AG20443 (cell line): ENCODE results near the gene AGA.

ENCODE experiments used
- DNase-seq: peaks from one replicate; pipeline ENCODE4 v3.0.0; 2012; ENCODE audit warnings: low spot score, mixed read lengths

The AGA gene

DNA sequence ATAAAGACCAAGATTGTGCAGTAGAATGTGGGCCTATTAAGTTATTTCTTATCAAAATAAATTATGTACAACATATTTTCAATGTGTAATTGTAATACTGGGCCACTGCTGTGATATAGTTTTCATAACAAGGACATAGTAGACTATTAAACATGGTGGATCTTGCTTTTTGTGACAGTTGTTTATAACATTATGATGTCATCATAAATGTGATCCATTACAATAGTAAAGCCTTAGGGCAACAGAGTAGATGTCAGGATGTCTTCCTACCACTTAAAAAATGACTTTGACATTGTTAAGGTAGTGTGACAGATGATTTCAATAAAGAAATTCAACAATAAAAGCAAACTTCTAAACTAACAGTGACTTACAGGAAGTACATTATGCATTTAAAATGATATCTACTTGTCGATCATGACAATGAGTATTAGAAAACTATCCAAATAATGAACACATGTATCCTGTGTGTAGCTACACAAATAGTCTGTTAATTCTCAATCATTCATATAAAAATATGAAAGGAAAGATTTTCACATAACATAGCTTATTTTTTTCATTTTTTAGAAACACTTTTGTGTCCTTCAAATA is 5.3 kb upstream of the AGA start:
- DNase-seq: no peak

DNA sequence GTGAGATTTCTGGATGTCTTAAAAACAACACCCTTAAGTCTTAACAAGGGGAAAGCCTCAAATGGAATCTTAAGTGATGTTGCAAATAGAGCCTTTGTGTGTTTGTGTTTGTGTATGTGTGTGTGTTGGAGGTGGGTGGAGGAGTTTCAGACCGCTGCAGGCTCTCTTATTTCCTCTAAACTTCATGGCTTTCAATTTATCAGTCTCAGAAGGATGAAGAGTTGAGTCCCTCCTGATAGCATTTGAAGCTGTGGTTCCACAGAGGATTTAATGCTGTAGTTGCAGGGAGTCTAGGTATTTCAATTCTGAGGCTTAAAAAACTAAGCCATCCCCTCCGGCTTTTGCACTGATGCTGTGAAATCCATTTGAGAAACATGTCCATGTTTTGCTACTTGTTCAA is 4.3 kb upstream of the AGA start:
- no peak for DNase-seq

DNA sequence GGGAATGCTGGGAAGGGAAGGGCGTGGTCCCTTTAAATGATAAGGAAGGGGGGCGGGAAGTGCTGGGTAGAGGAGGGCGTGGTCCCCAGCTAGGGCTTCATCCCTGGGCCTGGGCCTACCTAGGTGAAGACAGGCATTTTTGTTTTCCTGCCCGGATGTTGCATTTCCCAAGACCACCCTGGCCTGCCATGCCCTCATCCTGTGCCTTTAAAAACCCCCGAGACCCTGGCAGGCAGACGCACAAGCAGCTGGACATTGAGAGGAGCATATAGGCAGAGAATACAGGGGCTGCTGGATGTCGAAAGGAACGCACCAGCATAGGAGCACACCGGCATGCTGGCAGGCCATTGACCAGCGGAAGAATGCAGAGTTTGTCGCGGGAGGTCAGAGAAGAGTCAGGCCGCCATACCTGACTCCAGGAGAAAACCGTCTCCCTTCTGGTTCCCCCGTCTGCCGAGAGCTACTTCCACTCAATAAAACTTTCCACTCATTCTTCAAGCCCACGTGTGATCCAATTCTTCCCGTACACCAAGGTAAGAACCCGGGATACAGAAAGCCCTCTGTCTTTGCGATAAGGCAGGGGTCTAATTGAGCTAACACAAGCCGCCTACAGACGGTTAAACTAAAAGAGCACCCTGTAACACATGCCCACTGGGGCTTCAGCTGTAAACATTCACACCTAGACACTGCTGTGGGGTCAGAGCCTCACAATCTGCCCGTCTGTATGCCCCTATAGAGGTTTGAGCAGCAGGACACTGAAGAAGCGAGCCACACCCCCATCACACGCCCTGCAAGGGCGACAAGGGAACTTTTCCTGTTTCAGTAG is 2.9 kb upstream of the AGA start:
- no peak for DNase-seq

DNA sequence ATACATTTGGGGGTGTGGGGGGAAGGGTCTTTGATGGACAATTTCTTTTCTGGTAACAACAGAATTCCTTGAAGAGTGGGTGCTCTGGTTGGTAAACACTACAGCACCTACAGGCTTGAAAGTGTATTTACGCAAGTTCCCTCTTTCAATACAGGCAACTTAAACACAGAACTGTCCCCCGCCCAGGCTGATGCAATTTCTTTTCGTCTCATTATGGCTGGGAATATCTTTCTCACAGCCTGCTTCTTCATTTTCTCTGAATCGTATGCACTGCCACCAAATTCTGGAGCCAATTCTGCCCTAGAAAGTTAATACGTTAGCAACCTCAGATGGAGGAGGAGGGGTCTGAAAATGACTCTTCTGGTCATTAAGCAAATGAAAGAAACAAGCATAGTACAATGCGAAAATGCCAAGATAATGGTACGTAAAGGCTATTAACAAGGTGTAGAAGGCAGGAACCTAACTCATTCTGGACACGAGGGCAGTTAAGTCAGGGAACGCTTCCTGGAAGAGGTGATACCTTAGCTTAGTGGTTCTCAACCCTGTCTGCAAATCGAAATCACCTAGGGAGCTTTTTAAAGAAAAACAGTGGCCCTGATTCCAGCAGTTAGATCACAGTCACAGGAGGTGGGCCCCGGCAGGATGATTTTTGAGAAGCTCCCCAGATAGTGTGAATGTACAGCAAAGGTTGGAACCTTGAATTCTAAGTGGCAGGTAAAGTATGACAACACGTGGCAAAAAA is 1.0 kb downstream of the AGA start:
- no peak for DNase-seq

DNA sequence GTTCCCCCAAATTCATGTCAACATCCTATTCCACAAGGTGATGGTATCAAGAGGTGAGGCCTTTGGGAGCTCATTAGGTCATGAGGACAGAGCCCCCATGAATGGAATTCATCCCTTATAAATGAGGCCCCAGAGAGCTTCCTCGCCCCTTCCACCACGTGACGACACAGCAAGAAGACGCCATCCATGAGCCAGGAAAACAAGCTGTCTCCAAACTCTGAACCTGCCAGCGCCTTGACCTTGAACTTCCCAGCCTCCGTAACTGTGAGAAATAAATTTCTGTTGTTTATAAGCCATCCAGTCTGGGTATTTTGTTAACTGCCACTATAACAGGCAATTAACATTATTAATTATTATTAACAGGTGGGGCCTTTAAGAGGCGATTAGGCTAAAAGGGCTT is 5.8 kb downstream of the AGA start:
- no peak for DNase-seq

DNA sequence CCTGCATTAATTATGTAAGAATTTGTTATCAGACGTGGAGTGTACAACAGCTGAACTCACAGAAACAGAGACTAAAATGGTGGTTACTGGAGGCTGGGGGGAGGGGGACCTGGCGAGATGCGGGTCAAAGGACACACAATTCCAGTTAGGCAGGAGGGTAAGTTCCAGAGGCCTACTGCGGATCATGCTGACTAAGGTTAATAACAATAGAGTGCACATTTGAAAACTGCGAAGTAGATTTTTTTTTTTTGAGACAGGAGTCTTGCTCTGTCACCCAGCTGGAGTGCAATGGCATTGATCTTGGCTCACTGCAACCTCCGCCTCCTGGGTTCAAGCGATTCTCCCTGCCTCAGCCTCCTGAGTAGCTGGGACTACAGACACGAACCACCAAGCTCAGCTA is 7.6 kb downstream of the AGA start:
- no peak for DNase-seq

DNA sequence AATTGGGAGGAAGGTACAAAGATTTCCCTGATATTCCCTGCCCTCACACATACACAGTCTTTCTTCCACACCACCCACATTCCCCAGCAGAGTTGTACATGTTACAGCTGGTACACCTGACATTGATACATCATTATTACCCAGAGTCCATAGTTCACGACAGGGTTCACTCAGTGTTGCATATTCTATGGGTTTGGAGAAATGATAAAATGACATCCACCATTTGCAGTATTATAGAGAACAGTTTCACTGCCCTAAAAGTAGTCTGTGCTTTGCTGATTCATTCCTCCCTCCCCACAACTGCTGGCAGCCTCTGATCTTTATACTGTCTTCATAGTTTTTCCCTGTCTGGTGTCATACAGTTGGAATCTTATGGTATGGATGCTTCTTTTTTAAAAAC is 15.0 kb downstream of the AGA start:
- no peak for DNase-seq

DNA sequence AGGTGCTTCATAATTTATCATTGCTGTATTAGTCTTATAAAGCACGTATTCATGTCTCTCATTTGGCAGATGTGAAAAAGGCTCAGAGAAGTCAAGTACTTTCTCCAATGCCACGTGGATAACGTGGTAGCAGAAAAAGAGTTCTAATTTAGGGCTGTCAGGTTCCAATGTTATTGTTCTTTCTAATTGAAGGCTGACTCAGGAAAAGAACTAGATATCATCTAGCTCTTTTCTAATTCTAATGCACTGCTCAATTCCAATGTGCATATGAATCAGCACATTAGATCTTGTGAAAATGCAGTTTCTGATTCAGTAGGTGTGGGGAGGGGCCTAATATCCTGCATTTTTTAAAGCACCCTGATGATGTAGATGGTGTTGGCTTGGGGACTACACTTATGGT is 22.8 kb downstream of the AGA start:
- DNase-seq: no peak

DNA sequence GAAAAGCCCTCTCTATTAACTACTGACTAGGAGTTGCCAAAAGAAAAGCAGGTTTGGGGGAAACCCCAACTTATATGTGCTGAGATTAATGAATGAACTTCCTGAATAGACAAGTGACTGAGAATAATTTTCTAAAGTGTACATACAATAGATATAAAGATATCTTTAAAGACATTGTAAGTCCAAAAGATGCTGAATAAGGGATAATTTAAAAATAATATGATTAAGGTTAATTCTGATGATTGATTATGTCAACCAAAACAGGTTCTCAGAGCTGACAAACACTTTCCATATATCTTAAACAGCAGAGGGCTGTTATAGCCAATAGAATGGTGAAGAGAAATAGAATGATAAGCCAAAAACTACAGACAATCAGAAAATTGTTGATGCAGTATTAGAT is 28.6 kb downstream of the AGA start:
- no peak for DNase-seq

DNA sequence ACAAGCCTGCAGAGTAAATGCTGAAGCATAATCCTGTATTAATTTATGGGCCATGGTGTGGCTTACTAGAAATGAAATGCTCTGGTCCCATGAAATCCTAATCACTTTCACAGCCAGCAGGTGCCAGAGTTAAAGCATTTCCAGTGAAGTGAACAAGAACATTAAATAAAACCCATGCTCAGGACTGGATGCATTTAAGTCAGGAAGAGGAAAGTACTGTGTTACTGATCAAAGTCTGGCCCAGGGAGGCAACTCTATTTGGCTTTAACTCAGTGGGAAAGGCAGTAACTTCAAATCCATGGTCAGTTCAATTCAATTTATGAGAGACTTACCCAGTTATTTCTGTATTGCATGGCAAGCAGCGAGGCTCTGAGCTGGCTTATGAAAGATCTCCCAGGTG is 29.2 kb downstream of the AGA start:
- DNase-seq: no peak

DNA sequence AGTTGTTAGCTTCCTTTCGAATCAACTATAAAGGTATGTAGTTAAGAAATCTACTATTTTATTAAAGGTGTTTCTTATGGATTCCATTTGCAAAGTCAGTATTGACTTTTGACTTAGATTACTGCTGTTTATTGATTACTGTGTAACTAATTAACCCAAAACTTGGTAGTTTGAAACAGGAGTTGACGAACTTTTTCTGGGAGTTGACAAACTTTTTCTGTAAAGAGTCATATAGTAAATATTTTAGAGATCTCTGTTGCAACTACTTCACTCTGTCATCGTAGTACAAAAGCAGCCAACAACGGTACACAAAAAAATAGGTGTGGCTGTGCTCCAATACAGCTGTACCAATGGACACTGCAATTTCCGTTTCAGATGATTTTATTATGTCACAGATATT is 30.2 kb downstream of the AGA start:
- no peak for DNase-seq

DNA sequence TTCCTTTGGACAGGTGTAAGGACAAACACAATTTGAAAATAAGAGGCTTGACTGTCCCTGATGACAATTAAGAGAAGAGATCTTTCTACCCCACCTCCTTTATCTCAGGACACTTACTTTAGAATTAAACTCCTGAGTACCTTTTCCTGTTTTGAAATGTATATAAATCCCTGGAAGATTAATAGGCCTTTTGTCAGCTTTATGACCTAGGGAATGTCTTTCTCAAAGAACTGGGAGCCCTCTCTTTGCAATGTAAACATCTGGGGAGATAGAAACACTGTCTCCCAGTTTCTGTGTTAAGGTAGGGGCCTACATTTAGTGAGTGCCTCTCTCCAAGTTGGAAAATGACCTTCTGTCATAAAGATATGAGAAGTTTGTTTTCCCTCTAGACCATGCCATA is 31.7 kb downstream of the AGA start:
- DNase-seq: no peak

DNA sequence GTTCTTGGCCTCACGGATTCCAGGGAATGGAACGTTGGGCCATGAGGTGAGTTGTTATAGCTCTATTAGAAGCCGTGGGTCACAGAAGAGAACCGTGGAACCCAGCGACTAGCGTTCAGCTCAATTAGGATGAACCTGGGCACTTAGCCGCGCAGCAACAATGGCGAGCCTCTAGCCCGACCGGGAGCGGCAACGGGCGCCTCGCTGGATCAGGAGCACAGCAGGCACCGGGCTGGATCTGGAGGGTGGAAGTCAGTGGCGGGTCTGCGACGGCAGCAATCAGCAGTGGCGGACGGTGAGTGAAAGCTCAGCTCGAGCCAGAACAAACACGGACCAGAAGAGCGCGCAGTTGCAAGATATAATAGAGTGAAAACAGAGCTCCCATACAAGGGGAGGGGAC is 34.2 kb downstream of the AGA start:
- DNase-seq: no peak

DNA sequence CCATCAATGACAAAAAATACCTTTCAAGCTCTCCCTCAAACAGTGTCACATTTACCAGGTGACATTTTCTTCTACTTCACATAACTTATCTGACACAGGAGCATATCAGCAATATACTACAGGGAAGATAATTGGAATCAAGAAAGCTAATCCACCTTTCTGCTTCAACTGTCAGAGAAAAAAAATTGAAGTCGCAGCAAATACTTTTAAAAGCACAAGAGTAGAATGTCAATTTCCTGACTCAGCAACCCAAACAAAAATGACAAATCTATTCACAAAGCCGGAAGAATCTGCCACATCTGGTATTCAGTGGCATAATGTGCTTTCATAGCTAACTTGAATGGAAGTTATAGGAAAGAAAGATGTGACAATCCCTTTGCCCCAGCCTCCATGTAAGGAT is 36.7 kb downstream of the AGA start:
- DNase-seq: no peak

DNA sequence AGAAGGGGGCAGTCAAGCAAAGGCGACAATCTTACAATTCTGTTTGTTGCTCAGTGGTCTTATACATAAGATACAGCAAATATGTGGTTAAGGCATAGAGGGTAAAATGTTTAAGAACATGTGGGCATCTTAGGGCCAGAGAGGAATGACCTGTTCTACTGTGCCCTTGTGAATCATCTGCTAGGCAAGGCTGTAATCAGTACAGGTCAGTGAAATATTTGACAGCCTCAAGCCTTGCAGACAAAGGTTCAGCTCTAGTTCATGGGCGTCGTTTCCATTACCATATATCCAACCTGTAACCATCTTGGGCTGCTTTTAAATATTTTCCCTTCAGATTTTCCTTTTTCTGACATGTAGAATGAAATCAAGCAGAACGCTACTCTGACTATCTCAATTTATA is 37.3 kb downstream of the AGA start:
- no peak for DNase-seq

DNA sequence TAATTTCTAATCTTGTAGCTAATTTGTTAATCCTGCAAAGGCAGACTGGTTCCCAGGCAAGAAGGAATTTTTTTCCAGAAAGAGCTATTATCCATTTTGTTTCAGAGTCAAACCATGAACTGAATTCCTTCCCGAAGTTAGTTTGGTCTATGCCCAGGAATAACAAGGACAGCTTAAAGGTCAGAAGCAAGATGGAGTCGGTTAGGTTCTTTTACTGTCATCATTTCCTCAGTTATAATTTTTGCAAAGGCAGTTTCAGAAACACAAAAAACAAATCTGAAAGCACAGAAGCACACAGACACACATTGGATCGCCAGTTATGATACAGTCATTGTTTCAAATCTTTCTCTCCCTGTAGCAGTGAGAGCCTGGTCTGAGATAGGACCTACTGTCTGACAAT is 37.9 kb downstream of the AGA start:
- no peak for DNase-seq

DNA sequence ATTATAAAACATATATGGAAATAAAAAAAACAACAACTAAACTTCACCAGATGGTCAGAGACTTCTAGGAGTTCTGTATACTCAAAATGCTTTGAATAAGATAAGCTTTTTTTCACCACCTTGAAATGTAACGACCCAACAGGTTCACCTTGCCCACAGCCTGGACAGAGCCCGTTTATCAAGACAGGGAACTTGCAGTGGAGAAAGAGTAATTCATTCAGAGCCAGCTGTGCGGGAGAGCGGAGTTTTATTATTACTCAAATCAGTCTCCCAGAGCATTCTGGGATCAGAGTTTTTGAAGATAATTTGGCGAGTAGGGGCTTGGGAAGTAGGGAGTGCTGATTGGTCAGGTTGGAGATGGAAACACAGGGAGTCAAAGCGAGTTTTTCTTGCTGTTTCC is 38.5 kb downstream of the AGA start:
- no peak for DNase-seq

DNA sequence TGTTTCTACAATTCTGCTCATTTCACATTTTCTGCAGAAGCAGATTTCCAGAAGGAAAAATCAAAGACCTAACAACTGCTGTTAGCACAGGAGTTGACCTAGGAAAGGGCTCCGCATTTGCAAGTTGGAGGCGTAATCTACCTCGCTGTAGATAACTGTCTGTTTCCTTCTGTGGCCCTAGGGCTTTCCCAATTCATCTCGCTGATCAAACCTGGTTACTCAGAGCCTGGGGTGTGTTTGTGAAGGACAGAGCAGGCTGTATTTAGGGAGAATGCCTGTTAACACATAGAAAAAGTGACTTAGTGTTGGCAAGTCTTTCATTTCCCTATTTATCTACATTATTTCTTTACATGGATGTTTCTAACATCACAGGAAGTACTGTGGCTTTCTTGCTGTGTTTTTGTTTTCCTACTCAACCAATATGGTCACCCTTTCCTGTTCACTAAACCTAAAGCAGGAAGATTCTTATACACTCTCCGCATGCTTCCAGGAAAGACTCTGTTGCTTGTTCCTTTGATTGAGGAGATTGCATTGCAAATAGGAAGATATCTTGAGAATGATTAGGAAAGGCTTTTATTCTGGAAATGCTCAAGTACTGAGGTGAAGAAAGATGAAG is 40.5 kb downstream of the AGA start:
- no peak for DNase-seq

DNA sequence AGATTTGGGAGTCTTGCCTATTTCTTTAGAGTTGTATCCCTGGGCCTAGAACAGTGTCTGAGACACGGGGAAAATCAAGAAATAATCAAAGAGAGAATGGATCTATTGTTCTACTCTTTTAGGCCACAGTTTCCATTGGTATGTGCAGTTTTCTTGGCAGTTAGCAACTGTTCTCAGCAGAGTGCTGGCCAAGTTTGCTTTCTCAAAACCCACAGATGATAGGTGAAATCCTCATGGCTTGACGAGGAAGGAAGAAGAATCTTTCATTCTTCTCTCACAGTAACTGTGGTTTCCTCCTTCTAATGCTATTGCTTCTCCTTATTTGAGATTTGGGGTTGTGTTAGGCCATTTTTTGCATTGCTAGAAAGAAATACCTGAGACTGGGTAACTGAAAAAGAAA is 42.2 kb downstream of the AGA start:
- DNase-seq: no peak

DNA sequence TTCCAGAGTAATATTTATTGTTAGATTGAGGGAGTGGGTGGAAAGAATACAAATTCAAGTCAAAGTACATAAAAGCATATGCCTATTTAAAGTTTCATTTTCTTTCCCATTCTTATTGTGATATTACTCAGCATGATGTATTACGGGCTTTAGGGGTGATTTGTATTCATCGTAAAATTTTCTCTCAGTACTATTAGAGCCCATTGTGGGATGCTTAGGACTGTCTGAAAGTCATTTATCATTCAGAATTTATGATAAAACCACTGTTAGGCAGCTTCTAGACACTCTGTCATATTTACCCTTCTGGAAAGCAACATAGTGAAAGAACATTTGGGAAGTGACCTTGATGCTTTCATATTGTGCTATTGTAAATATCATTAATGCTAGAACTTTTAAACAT is 45.9 kb downstream of the AGA start:
- DNase-seq: no peak

DNA sequence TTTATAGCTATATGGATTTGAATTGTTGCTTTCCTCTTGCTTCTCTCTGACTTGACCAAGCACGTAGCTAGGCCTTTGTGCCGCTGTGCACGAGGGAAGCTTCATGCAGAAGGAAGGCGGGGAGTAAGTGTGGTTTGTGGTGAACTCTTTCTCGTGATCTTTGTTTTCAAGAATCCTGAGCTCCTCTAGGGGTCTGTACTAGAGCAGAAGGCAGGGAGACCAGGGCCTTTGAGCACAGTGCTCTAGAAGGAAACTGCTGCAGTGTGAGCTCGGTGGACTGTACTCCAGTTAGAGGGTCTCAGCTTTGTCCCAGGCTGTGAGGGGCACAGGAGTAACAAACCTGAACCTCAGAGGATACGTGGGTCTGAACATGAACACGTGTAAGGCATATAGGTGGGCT is 49.0 kb downstream of the AGA start:
- DNase-seq: no peak

DNA sequence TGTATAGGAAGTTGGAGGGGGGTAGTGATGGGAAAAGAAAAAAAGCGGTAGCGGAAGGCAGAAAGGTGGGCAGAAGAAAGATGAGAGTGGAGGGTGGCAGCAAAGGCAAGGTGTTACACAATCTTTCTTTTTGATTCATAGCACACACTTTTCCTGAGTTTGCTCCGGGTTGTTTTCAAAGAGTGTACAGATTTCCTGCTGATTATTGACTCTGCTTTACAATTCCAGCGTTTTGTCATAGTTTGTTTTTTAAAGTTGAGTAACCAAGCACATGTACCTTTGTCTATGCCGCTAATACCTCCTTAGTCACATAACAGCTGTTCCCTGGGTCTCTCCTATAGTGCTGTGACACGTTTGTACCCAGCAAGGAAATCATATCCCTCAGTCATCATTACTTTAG is 50.3 kb downstream of the AGA start:
- DNase-seq: no peak

DNA sequence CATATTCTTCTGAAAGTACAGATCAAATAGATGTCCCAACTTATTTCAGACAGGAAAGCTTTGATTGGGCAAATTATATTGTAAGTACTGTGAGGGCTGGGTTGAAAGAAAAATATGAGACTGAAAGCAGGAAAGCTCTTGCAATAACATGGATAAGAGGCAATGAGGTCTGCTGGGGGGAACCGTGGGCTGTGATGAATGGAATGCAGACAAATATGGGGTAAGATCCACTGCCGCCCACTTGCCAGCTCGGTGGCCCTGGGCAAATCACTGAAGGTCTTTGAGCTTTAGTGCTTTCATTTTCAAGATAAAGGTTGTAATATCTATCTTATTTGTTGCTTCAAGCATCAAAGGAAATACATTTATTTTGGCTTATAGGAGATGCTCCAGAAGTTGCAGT is 51.0 kb downstream of the AGA start:
- DNase-seq: peak; percentile 17
